Astrocyte of the cerebellum (primary cell): ENCODE results near the gene OR52N1.

Experiments used
- DNase-seq: peaks from one replicate; pipeline ENCODE4 v3.0.0-alpha.2; 2011; ENCODE audit warnings: low read depth
- H3K4me3 ChIP-seq: 2 replicates; pipeline ENCODE4 v1.5.1; 2011; ENCODE audit warnings: mild to moderate bottlenecking, low read depth, low read length, moderate library complexity
- in situ Hi-C: cut with HindIII; loops from 2 replicates; pipeline ENCODE4 v1.10.0; 2017; ENCODE audit warnings: low sequenced_read_pairs
- TF ChIP-seq, protein P1 (sequence below): IDR thresholded peaks from 2 replicates; pipeline ENCODE4 v1.5.1; 2012; ENCODE audit warnings: low read length, low read depth, moderate library complexity, mild to moderate bottlenecking; ENCODE audit errors: missing control alignments

OR52N1 gene

DNA sequence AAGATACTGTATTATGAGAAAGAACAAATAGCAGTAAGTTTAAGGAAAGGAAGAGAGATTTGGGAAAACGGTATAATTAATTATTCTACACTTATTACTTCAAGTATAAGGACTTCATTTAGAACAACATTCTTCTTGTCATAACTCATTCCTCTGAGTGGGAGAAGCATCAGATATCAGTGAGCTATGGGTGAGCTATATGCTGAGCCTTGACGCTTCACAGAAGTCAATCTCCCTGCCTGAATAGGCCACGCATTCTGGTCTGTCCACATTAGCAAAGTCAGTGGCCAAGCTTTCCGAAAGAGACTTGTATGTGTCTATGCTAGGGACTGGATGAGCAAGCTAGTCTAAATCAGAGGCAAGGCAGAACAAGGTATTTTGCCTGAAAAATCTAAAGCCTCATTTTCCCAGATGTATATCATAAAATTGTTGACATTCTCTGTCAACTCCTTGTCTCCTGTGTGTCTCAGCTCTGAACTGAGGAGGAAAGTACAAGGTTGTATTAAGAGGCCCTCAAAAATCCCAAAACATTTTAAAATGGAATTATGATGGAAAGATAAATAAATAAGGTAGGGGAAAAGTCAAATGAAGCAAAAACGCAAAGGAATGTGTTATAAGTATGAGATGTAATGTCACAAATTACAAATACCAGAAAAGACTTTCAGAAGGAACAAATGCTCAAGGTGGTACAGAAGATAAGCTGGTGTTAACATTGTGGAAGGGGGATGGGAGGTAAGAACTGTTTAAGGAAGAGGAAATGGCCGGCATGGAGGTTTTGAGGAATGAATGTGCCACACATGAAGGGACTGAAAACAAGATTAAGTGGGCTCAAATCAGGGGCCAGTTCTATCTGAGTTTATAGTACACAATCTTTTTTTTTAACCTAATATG lies 19.1 kb upstream of the OR52N1 start:
- in situ Hi-C loops = no loop called here
- no peak overlapping the region for H3K4me3 ChIP-seq
- DNase-seq = no peak
- TF ChIP-seq, protein P1, sequence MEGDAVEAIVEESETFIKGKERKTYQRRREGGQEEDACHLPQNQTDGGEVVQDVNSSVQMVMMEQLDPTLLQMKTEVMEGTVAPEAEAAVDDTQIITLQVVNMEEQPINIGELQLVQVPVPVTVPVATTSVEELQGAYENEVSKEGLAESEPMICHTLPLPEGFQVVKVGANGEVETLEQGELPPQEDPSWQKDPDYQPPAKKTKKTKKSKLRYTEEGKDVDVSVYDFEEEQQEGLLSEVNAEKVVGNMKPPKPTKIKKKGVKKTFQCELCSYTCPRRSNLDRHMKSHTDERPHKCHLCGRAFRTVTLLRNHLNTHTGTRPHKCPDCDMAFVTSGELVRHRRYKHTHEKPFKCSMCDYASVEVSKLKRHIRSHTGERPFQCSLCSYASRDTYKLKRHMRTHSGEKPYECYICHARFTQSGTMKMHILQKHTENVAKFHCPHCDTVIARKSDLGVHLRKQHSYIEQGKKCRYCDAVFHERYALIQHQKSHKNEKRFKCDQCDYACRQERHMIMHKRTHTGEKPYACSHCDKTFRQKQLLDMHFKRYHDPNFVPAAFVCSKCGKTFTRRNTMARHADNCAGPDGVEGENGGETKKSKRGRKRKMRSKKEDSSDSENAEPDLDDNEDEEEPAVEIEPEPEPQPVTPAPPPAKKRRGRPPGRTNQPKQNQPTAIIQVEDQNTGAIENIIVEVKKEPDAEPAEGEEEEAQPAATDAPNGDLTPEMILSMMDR = no peak

DNA sequence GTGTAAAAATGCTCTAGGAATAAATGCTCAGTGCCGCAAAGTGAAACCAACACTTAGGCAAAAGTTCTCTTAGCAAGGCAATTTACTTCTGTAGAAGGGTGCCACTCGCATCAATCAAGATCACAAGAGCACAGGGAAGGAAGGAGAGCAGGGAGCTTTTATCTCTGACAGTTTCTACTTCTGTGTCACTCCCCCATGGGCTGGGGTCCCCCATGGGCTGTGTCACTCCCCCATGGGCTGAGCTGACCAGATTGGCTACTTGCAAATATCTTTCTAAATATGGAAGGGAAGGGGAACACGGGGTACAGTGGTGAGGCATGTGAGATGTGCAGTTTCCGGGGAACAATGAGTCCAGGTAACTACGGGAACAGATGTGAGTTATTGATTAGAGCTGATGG lies 18.1 kb upstream of the OR52N1 start:
- DNase-seq = no peak
- peak overlapping the region; percentile 42 for H3K4me3 ChIP-seq
- TF ChIP-seq, protein P1 = no peak
- in situ Hi-C loops = no loop called here

DNA sequence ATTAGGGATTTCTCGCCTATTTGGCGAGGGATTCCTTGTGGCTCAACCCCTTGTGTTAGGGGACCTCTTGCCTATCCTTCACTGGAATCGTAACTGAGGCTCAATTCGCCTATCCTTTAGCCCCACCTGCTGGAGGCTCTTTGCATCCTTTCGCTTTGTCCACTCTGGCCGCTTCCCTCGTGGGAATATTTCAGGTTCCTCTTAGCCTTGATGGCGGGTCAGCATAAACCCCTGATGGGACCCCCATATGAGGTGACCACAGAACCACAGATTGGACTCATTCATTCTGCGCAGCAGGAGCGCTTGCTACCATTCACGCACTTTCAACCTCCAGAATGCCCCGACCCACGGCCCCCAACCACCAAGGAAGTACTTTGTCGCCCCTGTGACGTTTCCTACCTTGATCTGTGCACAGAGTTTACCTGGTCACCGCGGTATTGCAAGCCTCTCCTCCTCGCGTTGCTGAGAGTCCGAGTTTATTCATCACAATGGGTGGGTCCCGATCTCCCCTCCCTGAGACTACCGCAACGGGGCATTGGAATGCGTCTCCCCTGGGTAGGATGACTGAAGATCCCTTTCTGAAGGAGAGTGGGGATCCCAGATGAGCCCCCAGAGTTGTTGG lies 17.5 kb upstream of the OR52N1 start, which contains the start of gene OR52N2:
OR52N2 (plus strand) TSS at position 425 of the 622 bp plus-strand sequence. CDS start 11,412 bp downstream, outside the sequence.
- in situ Hi-C loops = no loop called here

DNA sequence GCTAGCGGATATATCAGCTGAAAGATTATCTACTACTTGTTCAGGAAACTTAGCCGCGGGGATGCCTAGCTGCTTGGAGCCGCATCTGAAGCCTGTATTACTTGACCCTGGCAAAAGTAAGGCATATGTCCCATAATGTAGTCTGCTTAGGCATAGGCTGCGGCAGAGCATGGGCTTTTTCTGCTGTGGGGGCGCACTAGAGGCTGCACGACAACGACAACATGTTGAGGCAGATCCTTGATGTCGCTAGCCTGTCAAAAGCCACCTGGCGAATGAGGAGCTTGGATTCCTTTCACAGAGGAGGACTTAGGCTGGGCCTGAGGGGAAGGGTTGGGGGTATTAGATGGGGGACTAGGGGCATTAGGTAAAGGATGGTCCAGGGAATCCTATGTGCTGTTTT lies 16.5 kb upstream of the OR52N1 start:
- in situ Hi-C loops = no loop called here
- no peak for DNase-seq
- H3K4me3 ChIP-seq = no peak overlapping the region
- TF ChIP-seq, protein P1 = no peak

More for the DNA sequence above, 17.5 kb upstream of the OR52N1 start, which contains the start of gene OR52N2:
- DNase-seq = peak; percentile 60
- peak within 1 kb of the TSS; percentile 42 for H3K4me3 ChIP-seq
- TF ChIP-seq, protein P1 = peak; percentile 85

DNA sequence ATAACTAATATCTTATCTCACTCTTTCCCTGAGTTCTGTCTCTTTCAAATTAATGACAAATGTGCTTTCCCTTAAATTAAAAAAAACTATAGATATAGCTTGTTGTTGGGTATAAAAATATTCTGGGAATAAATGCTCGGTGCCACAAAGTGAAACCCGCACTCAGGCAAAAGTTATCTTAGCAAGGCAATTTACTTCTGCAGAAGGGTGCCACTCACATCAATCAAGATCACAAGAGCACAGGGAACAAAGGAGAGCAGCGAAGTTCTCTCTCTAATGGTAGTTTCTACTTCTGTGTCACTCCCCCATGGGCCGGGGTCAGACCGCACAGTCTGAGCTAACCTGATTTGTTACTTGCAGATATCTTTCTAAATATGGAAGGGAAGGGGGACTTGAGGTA lies 12.9 kb upstream of the OR52N1 start:
- H3K4me3 ChIP-seq = no peak overlapping the region
- no peak for DNase-seq
- in situ Hi-C loops = no loop called here
- TF ChIP-seq, protein P1 = no peak

DNA sequence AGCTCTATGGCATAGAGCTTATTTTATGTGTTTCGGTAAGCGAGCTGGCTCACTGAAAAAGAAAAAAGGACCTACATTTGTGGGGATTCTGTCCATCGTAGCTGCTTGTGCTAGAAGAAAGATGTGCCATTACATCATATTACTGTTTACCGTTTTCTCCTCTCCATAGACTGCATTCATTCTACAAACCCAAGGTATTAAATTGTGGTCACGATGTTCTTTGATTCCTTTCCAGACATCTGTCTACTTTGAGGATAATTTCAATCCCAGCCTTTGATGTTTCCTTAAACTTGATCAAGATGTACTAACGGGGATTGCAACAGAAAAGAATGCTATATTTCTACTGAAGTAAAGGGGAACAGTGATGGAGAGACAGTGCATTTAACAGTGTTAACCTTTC lies 5.5 kb upstream of the OR52N1 start:
- DNase-seq = no peak
- TF ChIP-seq, protein P1 = no peak
- in situ Hi-C loops = no loop called here
- no peak overlapping the region for H3K4me3 ChIP-seq
